ENCODE data around the gene PGGHG.
"Not testable (repeated sequence)": the region's sequence is repeated elsewhere in the genome, so short reads cannot be mapped to it uniquely, and the experiment has no call there.

Gene PGGHG

GRCh38 chr11:288478-289397 lies at the start of gene PGGHG:
TSS of gene PGGHG (plus strand) at chr11:289126. CDS start at chr11:289817, 691 bp downstream.
- no peak for DNase-seq (ENCODE audit: low read depth in 2 of 2)

GRCh38 chr11:240315-240714 lies 48.6 kb upstream of the PGGHG start:
- no peak for DNase-seq (ENCODE audit: low read depth in 2 of 2)

GRCh38 chr11:241634-242033 lies 47.3 kb upstream of the PGGHG start:
- DNase-seq (ENCODE audit: low read depth in 2 of 2): no peak

GRCh38 chr11:244376-244775 lies 44.5 kb upstream of the PGGHG start:
- DNase-seq (ENCODE audit: low read depth in 2 of 2): no peak

GRCh38 chr11:249062-249461 lies 39.9 kb upstream of the PGGHG start:
- no peak for DNase-seq (ENCODE audit: low read depth in 2 of 2)

- DNase-seq (ENCODE audit: low read depth in 2 of 2): no peak
These were observed 38.7 kb upstream of the PGGHG start for GRCh38 chr11:250274-250673.

GRCh38 chr11:250740-251299 lies 38.1 kb upstream of the PGGHG start:
- peak; percentile 62 to 65 for DNase-seq (ENCODE audit: low read depth in 2 of 2)

GRCh38 chr11:251550-251949 lies 37.4 kb upstream of the PGGHG start:
- DNase-seq (ENCODE audit: low read depth in 2 of 2): no peak

- DNase-seq (ENCODE audit: low read depth in 2 of 2): no peak
These were observed 36.3 kb upstream of the PGGHG start for GRCh38 chr11:252666-253065.

- no peak for DNase-seq (ENCODE audit: low read depth in 2 of 2)
These were observed 35.6 kb upstream of the PGGHG start for GRCh38 chr11:253160-253885.

GRCh38 chr11:253886-254270 lies 35.0 kb upstream of the PGGHG start:
- no peak for DNase-seq (ENCODE audit: low read depth in 2 of 2)

- no peak for DNase-seq (ENCODE audit: low read depth in 2 of 2)
These were observed 33.8 kb upstream of the PGGHG start for GRCh38 chr11:255176-255575.

- no peak for DNase-seq (ENCODE audit: low read depth in 2 of 2)
These were observed 33.1 kb upstream of the PGGHG start for GRCh38 chr11:255816-256215.

GRCh38 chr11:256952-257737 lies 31.8 kb upstream of the PGGHG start:
- DNase-seq (ENCODE audit: low read depth in 2 of 2): no peak

- DNase-seq (ENCODE audit: low read depth in 2 of 2): no peak
These were observed 31.0 kb upstream of the PGGHG start for GRCh38 chr11:257766-258493.

- no peak for DNase-seq (ENCODE audit: low read depth in 2 of 2)
These were observed 29.5 kb upstream of the PGGHG start for GRCh38 chr11:259413-259812.

- no peak for DNase-seq (ENCODE audit: low read depth in 2 of 2)
These were observed 27.3 kb upstream of the PGGHG start for GRCh38 chr11:261624-262023.

- DNase-seq (ENCODE audit: low read depth in 2 of 2): no peak
These were observed 22.1 kb upstream of the PGGHG start for GRCh38 chr11:266676-267439.

- no peak for DNase-seq (ENCODE audit: low read depth in 2 of 2)
These were observed 21.4 kb upstream of the PGGHG start for GRCh38 chr11:267491-267994.

GRCh38 chr11:268716-269145 lies 20.2 kb upstream of the PGGHG start:
- not testable (repeated sequence) for DNase-seq (ENCODE audit: low read depth in 2 of 2)
